Measurements from ENCODE around the gene PDSS2.

Gene PDSS2

DNA sequence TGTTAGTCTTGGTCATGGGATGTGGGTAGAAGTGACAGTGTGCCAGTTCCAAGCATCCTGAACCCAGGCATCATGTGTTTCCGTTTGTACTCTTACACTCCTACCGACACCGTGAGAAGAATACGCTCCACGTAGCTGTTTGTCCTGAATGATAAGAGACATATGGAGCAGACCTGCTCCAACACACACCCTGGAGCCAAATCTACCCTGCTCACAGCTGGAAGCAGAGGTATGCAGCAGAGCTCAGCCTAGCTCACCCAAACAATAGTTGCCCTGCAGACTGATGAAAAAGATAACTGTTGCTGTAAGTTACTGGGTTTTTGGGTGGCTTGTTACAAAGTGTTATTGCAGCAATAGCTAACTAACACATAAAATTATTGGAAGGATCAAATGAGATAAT lies 14.3 kb upstream of the PDSS2 start:
- Histone ChIP-seq H3K4me2 (ENCODE audit: insufficient read depth, low read length) (no peak overlapping the region), H2AFZ (ENCODE audit: low read depth, low read length) (no peak overlapping the region), H3K36me3 (ENCODE audit: insufficient read depth, low read length) (no peaks in the 10 kb centered on the region), H4K20me1 (ENCODE audit: insufficient read depth, low read length) (no peaks in the 10 kb centered on the region), H3K4me1 (ENCODE audit: insufficient read depth, low read length) (no peaks in the 10 kb centered on the region), H3K4me3 (ENCODE audit: low read depth in 1 of 2, low read length in 2 of 2) (no peak overlapping the region), H3K27ac (ENCODE audit: low read length) (no peak overlapping the region), H3K9me3 (ENCODE audit: insufficient read depth, low read length, severe bottlenecking) (no peaks in the 10 kb centered on the region), H3K27me3 (ENCODE audit: insufficient read depth, low read length, poor library complexity) (no peaks in the 10 kb centered on the region), H3K79me2 (ENCODE audit: insufficient read depth, low read length) (no peaks in the 10 kb centered on the region), H3K9ac (ENCODE audit: low read depth, low read length) (no peak overlapping the region)
- DNase-seq (no peak), ATAC-seq (ENCODE audit: insufficient read depth, low read depth) (no peak)
- TF ChIP-seq EZH2 (IDR thresholded peaks at IDR 0.05; ENCODE audit: borderline replicate concordance, low read depth, low read length, severe bottlenecking) (no peak), CTCF (IDR thresholded peaks at IDR 0.05; ENCODE audit: borderline replicate concordance, extremely low read depth, low read length, poor library complexity, severe bottlenecking) (no peak)

GRCh38 chr6:107470364-107470763 lies 11.0 kb upstream of the PDSS2 start:
- H3K27me3 ChIP-seq (ENCODE audit: insufficient read depth, low read length, poor library complexity), result no peaks in the 10 kb centered on the region
- H3K9me3 ChIP-seq (ENCODE audit: insufficient read depth, low read length, severe bottlenecking), result no peaks in the 10 kb centered on the region
- H3K79me2 ChIP-seq (ENCODE audit: insufficient read depth, low read length), result no peaks in the 10 kb centered on the region
- no peak overlapping the region for H3K9ac ChIP-seq (ENCODE audit: low read depth, low read length)
- TF ChIP-seq CTCF (IDR thresholded peaks at IDR 0.05; ENCODE audit: borderline replicate concordance, extremely low read depth, low read length, poor library complexity, severe bottlenecking) (no peak), EZH2 (IDR thresholded peaks at IDR 0.05; ENCODE audit: borderline replicate concordance, low read depth, low read length, severe bottlenecking) (no peak)
- no peak overlapping the region for H3K4me3 ChIP-seq (ENCODE audit: low read depth in 1 of 2, low read length in 2 of 2)
- no peaks in the 10 kb centered on the region for H3K4me1 ChIP-seq (ENCODE audit: insufficient read depth, low read length)
- H2AFZ ChIP-seq (ENCODE audit: low read depth, low read length), result no peak overlapping the region
- no peak overlapping the region for H3K27ac ChIP-seq (ENCODE audit: low read length)
- ATAC-seq (ENCODE audit: insufficient read depth, low read depth), result no peak
- no peak for DNase-seq
- no peak overlapping the region for H3K4me2 ChIP-seq (ENCODE audit: insufficient read depth, low read length)
- no peaks in the 10 kb centered on the region for H3K36me3 ChIP-seq (ENCODE audit: insufficient read depth, low read length)
- H4K20me1 ChIP-seq (ENCODE audit: insufficient read depth, low read length), result no peaks in the 10 kb centered on the region

GRCh38 chr6:107466062-107466461 lies 6.7 kb upstream of the PDSS2 start:
- no peak overlapping the region for H3K4me3 ChIP-seq (ENCODE audit: low read depth in 1 of 2, low read length in 2 of 2)
- no peaks in the 10 kb centered on the region for H3K27me3 ChIP-seq (ENCODE audit: insufficient read depth, low read length, poor library complexity)
- no peaks in the 10 kb centered on the region for H3K9me3 ChIP-seq (ENCODE audit: insufficient read depth, low read length, severe bottlenecking)
- TF ChIP-seq EZH2 (IDR thresholded peaks at IDR 0.05; ENCODE audit: borderline replicate concordance, low read depth, low read length, severe bottlenecking) (no peak), CTCF (IDR thresholded peaks at IDR 0.05; ENCODE audit: borderline replicate concordance, extremely low read depth, low read length, poor library complexity, severe bottlenecking) (no peak)
- H3K79me2 ChIP-seq (ENCODE audit: insufficient read depth, low read length), result no peaks in the 10 kb centered on the region
- H3K9ac ChIP-seq (ENCODE audit: low read depth, low read length), result no peak overlapping the region
- H3K4me2 ChIP-seq (ENCODE audit: insufficient read depth, low read length), result no peak overlapping the region
- H3K4me1 ChIP-seq (ENCODE audit: insufficient read depth, low read length), result no peaks in the 10 kb centered on the region
- H2AFZ ChIP-seq (ENCODE audit: low read depth, low read length), result no peak overlapping the region
- DNase-seq, result no peak
- H4K20me1 ChIP-seq (ENCODE audit: insufficient read depth, low read length), result no peaks in the 10 kb centered on the region
- ATAC-seq (ENCODE audit: insufficient read depth, low read depth), result no peak
- no peaks in the 10 kb centered on the region for H3K36me3 ChIP-seq (ENCODE audit: insufficient read depth, low read length)
- no peak overlapping the region for H3K27ac ChIP-seq (ENCODE audit: low read length)
